Measurements from ENCODE around the gene EFCAB8. TPM values are rescaled to one million over a fixed set of nuclear protein-coding genes. Genes with fewer than 3 reads are reported as not detected.

EFCAB8 gene
- polyA plus RNA-seq (ENCODE audit: low read depth in 6 of 6), result not detected

- Mint-ChIP-seq H3K4me3 (no peak within 1 kb of the TSS), H3K27me3 (no peaks in the 10 kb centered on the region), H3K9me3 (no peaks in the 10 kb centered on the region), H3K4me1 (no peaks in the 10 kb centered on the region), H3K36me3 (peaks cover 11 to 13% of the 10 kb centered on the region in 2 donors), H3K27ac (peak within 1 kb of the TSS in 4 of 6 donors; percentile 4 to 39 (median 22))
- ATAC-seq (ENCODE audit: low read depth in 2 of 2), result no peak
- no peak for DNase-seq
Measured at GRCh38 chr20:32858701-32859372, at the start of gene EFCAB8. Gene EFCAB8, plus strand, starts transcription at chr20:32858923. Its CDS starts 4,870 bp downstream, at chr20:32863793.

- Mint-ChIP-seq H3K27ac (no peak overlapping the region), H3K4me1 (no peaks in the 10 kb centered on the region), H3K36me3 (no peaks in the 10 kb centered on the region), H3K9me3 (no peaks in the 10 kb centered on the region), H3K4me3 (no peak overlapping the region), H3K27me3 (no peaks in the 10 kb centered on the region)
- DNase-seq (no peak), ATAC-seq (ENCODE audit: low read depth in 2 of 2) (no peak)
Measured at GRCh38 chr20:32809907-32810306, 48.8 kb upstream of the EFCAB8 start.

DNA sequence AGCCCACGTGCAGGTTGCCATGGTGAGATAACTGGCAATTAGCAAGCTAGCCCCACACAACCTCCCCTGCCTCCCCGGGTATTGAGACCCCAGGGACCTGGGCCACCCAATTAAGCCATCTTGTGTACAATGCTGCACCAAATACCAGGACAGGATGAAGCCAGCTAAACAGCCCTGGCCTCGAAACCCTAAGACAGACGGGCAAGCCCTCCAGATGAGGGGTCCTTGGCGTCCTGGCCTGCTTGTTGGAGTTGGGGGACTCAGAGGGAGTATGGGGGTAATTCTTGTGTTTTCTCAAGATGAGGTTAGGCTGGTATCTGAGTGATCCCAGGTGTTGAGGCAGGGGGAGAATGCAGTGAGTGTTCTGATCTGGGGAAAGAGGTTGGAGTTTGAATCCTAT, 47.8 kb upstream of the EFCAB8 start:
- Mint-ChIP-seq H3K27ac (no peak overlapping the region), H3K4me3 (peak overlapping the region in 1 of 8 donors; percentile 12), H3K9me3 (no peaks in the 10 kb centered on the region), H3K27me3 (no peaks in the 10 kb centered on the region), H3K36me3 (no peaks in the 10 kb centered on the region), H3K4me1 (no peaks in the 10 kb centered on the region)
- DNase-seq (no peak), ATAC-seq (ENCODE audit: low read depth in 2 of 2) (no peak)

DNA sequence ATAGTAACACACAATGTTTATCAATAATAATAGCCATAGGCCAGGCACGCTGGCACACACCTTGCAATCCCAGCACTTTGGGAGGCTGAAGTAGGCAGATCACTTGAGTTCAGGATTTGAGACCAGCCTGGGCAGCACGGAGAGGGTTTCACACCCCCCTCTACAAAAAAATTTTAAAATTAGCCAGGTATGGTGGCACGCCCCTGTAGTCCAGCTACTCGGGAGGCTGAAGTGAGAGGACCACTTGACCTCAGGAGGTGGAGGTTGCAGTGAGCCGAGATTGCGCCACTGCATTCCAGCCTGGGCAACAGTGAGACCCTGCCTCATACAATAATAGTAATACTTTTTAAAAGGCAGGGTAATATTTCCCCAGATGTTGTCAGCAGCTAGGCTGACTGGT, 46.8 kb upstream of the EFCAB8 start:
- Mint-ChIP-seq H3K4me1 (no peaks in the 10 kb centered on the region), H3K9me3 (no peaks in the 10 kb centered on the region), H3K27ac (no peak overlapping the region), H3K36me3 (no peaks in the 10 kb centered on the region), H3K27me3 (no peaks in the 10 kb centered on the region), H3K4me3 (no peak overlapping the region)
- no peak for ATAC-seq (ENCODE audit: low read depth in 2 of 2)
- DNase-seq, result no peak

DNA sequence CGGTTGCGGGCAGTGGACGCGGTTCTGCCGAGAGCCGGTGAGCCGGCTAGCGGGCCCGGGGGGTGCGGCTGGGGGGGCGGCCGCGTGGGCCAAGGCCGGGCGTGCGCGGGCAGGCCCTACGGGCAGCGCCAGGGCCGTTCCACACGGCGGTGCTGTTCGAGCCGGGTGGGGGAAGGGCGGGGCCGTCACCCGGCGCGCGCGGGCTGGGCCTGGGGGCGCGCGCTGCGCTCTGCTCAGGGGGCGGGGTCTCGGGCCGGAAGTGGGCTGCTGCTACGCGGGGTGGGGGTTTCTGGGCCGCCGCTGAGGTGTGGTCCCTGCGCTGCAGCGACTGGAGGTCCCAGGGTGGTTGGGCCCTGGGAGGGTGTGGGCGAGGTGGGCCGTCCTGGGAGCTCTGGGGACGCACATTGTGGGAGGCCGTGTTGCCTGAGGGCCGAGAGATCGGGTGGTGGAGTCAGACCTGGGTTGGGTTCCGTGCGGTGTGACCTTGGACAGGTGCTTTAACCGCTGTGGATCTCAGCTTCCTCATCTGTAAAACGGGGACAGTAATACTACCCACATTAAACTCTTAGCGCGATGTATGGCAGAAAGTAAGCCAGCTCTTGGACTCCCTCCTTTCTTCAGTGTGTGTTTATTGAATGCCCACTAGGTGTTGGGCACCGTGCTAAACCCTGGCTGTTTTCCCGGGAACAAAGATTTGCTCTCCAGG, 38.6 kb upstream of the EFCAB8 start:
- Mint-ChIP-seq H3K9me3 (no peaks in the 10 kb centered on the region), H3K27me3 (no peaks in the 10 kb centered on the region), H3K36me3 (no peaks in the 10 kb centered on the region), H3K27ac (peak overlapping the region; percentile 93 to 99 (median 99)), H3K4me1 (peaks cover 31 to 47% (median 42%) of the 10 kb centered on the region in 3 donors), H3K4me3 (peak overlapping the region; percentile 88 to 98 (median 96))
- ATAC-seq (ENCODE audit: low read depth in 2 of 2), result peak; percentile 71 to 74
- DNase-seq, result no peak

- Mint-ChIP-seq H3K36me3 (no peaks in the 10 kb centered on the region), H3K27me3 (no peaks in the 10 kb centered on the region), H3K4me3 (peak overlapping the region; percentile 88 to 98 (median 96)), H3K9me3 (no peaks in the 10 kb centered on the region), H3K4me1 (peaks cover 31 to 50% (median 42%) of the 10 kb centered on the region in 3 donors), H3K27ac (peak overlapping the region; percentile 93 to 99 (median 99))
- ATAC-seq (ENCODE audit: low read depth in 2 of 2), result no peak
- no peak for DNase-seq
Measured at GRCh38 chr20:32820698-32821377, 37.9 kb upstream of the EFCAB8 start.

- no peak for DNase-seq
- Mint-ChIP-seq H3K9me3 (no peaks in the 10 kb centered on the region), H3K27me3 (no peaks in the 10 kb centered on the region), H3K27ac (peak overlapping the region in 3 of 6 donors; percentile 12 to 93 (median 22)), H3K4me3 (peak overlapping the region in 2 of 8 donors; percentile 35 to 98), H3K4me1 (peaks cover 31 to 50% (median 42%) of the 10 kb centered on the region in 3 donors), H3K36me3 (peaks cover 0 to 4% of the 10 kb centered on the region in 2 donors)
- no peak for ATAC-seq (ENCODE audit: low read depth in 2 of 2)
Measured at GRCh38 chr20:32822225-32822624, 36.5 kb upstream of the EFCAB8 start.

DNA sequence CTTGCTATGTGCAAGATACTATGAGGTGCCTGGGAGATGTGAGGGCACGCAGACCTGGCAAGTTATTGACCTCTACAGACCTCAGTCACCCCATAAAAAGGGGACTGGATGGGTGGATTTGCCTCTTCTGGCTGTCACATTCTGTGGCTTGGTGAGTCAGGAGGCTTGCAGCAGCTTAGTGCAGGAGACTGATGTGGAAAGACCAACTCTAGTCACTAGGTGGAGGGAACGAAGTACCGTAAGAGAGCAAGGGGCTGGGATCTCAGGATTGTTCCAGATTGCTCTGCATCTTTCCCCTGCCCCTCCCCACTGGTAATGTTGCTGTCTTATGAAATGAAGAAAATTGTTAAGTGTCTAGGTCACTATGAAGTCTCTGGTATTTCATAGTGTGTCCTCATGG, 35.6 kb upstream of the EFCAB8 start:
- Mint-ChIP-seq H3K27ac (peak overlapping the region in 3 of 6 donors; percentile 7 to 50 (median 26)), H3K36me3 (peaks cover 0 to 8% of the 10 kb centered on the region in 2 donors), H3K4me3 (peak overlapping the region in 1 of 8 donors; percentile 98), H3K4me1 (peaks cover 34 to 53% (median 46%) of the 10 kb centered on the region in 3 donors), H3K27me3 (no peaks in the 10 kb centered on the region), H3K9me3 (no peaks in the 10 kb centered on the region)
- DNase-seq (no peak), ATAC-seq (ENCODE audit: low read depth in 2 of 2) (no peak)

- Mint-ChIP-seq H3K27ac (peak overlapping the region in 4 of 6 donors; percentile 11 to 62 (median 30)), H3K9me3 (no peaks in the 10 kb centered on the region), H3K4me3 (peak overlapping the region in 1 of 8 donors; percentile 98), H3K36me3 (peaks cover 0 to 14% of the 10 kb centered on the region in 2 donors), H3K27me3 (no peaks in the 10 kb centered on the region), H3K4me1 (peaks cover 37 to 57% (median 49%) of the 10 kb centered on the region in 3 donors)
- no peak for ATAC-seq (ENCODE audit: low read depth in 2 of 2)
- no peak for DNase-seq
Measured at GRCh38 chr20:32823737-32824588, 34.8 kb upstream of the EFCAB8 start.

GRCh38 chr20:32828029-32828680, 30.6 kb upstream of the EFCAB8 start:
- no peaks in the 10 kb centered on the region for H3K27me3 Mint-ChIP-seq
- no peaks in the 10 kb centered on the region for H3K9me3 Mint-ChIP-seq
- H3K4me3 Mint-ChIP-seq, result no peak overlapping the region
- DNase-seq (no peak), ATAC-seq (ENCODE audit: low read depth in 2 of 2) (no peak)
- H3K4me1 Mint-ChIP-seq, result peaks cover 24 to 40% (median 38%) of the 10 kb centered on the region in 3 donors
- H3K27ac Mint-ChIP-seq, result peak overlapping the region in 2 of 6 donors; percentile 6 to 11
- H3K36me3 Mint-ChIP-seq, result peaks cover 9 to 22% of the 10 kb centered on the region in 2 donors

DNA sequence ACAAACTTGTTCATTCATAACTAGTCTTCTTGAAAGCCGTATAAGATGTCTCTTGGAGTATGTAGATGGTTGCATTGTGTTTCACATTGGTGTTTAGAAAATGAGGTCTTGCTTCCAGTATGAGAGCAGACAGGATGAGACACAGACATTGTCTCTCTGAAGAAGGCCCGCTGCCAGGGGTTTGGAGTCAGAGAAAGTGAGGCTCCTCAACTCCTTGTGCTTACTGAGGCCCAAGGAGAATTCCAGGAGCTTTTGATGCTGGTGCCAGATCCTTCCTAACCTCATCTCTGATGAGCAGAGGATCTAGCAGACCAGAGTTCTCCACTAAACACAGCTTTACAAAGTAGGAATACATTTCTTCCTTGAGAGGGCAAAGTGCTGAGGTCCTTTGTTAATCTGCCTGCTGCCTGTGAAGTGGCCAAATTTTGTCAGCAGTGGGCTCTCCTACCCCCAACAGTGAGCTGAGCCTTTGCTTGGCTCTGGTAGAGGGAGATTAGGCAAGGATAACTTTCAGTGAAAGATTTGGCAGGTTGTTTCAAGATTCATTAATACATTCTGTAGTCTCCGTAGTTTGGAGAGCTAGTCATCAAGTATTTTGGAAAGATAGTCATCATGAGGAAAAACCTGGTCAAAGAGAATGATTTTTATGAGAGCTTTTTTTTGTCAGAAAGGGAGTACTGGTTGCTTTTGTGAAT, 29.3 kb upstream of the EFCAB8 start:
- peaks cover 9 to 22% of the 10 kb centered on the region in 2 donors for H3K36me3 Mint-ChIP-seq

GRCh38 chr20:32830437-32830836, 28.3 kb upstream of the EFCAB8 start:
- ATAC-seq (ENCODE audit: low read depth in 2 of 2), result no peak
- Mint-ChIP-seq H3K4me1 (peaks cover 16 to 27% (median 23%) of the 10 kb centered on the region in 3 donors), H3K27me3 (no peaks in the 10 kb centered on the region), H3K27ac (peak overlapping the region in 3 of 6 donors; percentile 15 to 95 (median 76)), H3K4me3 (no peak overlapping the region), H3K9me3 (no peaks in the 10 kb centered on the region), H3K36me3 (peaks cover 9 to 22% of the 10 kb centered on the region in 2 donors)
- DNase-seq, result no peak

More for the DNA sequence above, 29.3 kb upstream of the EFCAB8 start:
- peaks cover 16 to 27% (median 27%) of the 10 kb centered on the region in 3 donors for H3K4me1 Mint-ChIP-seq
- ATAC-seq (ENCODE audit: low read depth in 2 of 2), result no peak
- no peak for DNase-seq
- H3K27me3 Mint-ChIP-seq, result no peaks in the 10 kb centered on the region
- no peaks in the 10 kb centered on the region for H3K9me3 Mint-ChIP-seq
- peak overlapping the region in 5 of 6 donors; percentile 15 to 86 (median 63) for H3K27ac Mint-ChIP-seq
- H3K4me3 Mint-ChIP-seq, result no peak overlapping the region
